T-cell (primary cell): ENCODE data around the gene WDR37. TPM values are rescaled to one million over a fixed set of nuclear protein-coding genes. Genes with fewer than 3 reads are reported as not detected.
A peak's percentile ranks its signal among the peaks of the same experiment; 100 is the strongest.

Experiments used
- ATAC-seq, 4 experiments: fragments of 200-7000 bp in 3 of 4; fragments of 150-1000 bp in 1 of 4; cut with Tn5 transposase; replicated peaks in 1 of 4; 1 replicate in 3 of 4; 2 replicates in 1 of 4; pipeline ENCODE4 v1.10.0; 2021; ENCODE audit warnings: moderate library complexity in 3 of 4, mild to moderate bottlenecking in 2 of 4, moderate number of reproducible peaks in 1 of 4
- CTCF ChIA-PET, 2 donors: fragments of 300-600 bp; sonication (Branson Sonifier 250); formaldehyde crosslinking; loops; one replicate each; lab custom pipeline; 2022; ENCODE audit warnings: antibody characterized with exemption in 2 of 2; lab: Charles Lee
- POLR2A ChIA-PET, 2 donors: fragments of 300-600 bp; sonication (Branson Sonifier 250); formaldehyde crosslinking; loops; one replicate each; lab custom pipeline; 2022; ENCODE audit warnings: antibody characterized with exemption in 2 of 2; lab: Charles Lee
- DNase-seq, 35 experiments: peaks; one replicate each; pipeline versions ENCODE4 v3.0.0 to v3.0.0-alpha.2; 2013 to 2023
- H3K27ac ChIP-seq: one replicate; pipeline ENCODE4 v1.5.1; 2013; ENCODE audit warnings: low read length
- H3K27me3 ChIP-seq, 2 experiments: replicated peaks in 1 of 2; 1 replicate in 1 of 2; 2 replicates in 1 of 2; pipeline versions ENCODE4 v1.6.1 to v1.7.0; 2013; ENCODE audit warnings: low read length in 1 of 2, mixed read lengths in 1 of 2; ENCODE audit not compliant: control insufficient read depth in 2 of 2, insufficient read depth in 2 of 2; ENCODE audit errors: extremely low read depth in 1 of 2
- H3K36me3 ChIP-seq, 2 donors: 1 replicate in 1 of 2; 2 replicates in 1 of 2; pipeline versions ENCODE4 v1.6.1 to v1.7.0; 2013; ENCODE audit warnings: low read length in 1 of 2; ENCODE audit not compliant: control insufficient read depth in 2 of 2, insufficient read depth in 1 of 2; ENCODE audit errors: extremely low read depth in 1 of 2
- H3K4me1 ChIP-seq, 2 experiments: 1 replicate in 1 of 2; 2 replicates in 1 of 2; pipeline versions ENCODE4 v1.6.1 to v1.7.0; 2013; ENCODE audit warnings: low read length in 2 of 2, mixed read lengths in 1 of 2; ENCODE audit not compliant: insufficient read depth in 2 of 2, control insufficient read depth in 1 of 2; ENCODE audit errors: extremely low read depth in 1 of 2
- H3K4me3 ChIP-seq, 2 donors: 1 replicate in 1 of 2; 2 replicates in 1 of 2; pipeline versions ENCODE4 v1.5.1 to v1.7.0; 2013; ENCODE audit warnings: mild to moderate bottlenecking in 2 of 2, low read length in 1 of 2, moderate library complexity in 1 of 2; ENCODE audit not compliant: control insufficient read depth in 1 of 2; ENCODE audit errors: extremely low read depth in 1 of 2
- H3K9me3 ChIP-seq: 2 replicates; pipeline ENCODE4 v1.7.0; 2013
- H3K27ac Mint-ChIP-seq, 2 donors: one replicate each; pipeline ENCODE4 v1.8.0; 2020 to 2021; ENCODE audit warnings: mild to moderate bottlenecking in 2 of 2, mixed read lengths in 2 of 2
- H3K27me3 Mint-ChIP-seq, 2 donors: one replicate each; pipeline ENCODE4 v1.8.0; 2021 to 2022; ENCODE audit warnings: mixed read lengths in 2 of 2
- H3K36me3 Mint-ChIP-seq: one replicate; pipeline ENCODE4 v1.8.0; 2021; ENCODE audit warnings: mixed read lengths
- H3K4me1 Mint-ChIP-seq, 3 donors: one replicate each; pipeline ENCODE4 v1.8.0; 2020 to 2022; ENCODE audit warnings: mixed read lengths in 3 of 3, mild to moderate bottlenecking in 1 of 3
- H3K4me3 Mint-ChIP-seq, 3 donors: one replicate each; pipeline ENCODE4 v1.8.0; 2020 to 2022; ENCODE audit warnings: mild to moderate bottlenecking in 3 of 3, mixed read lengths in 3 of 3, moderate library complexity in 3 of 3
- H3K9me3 Mint-ChIP-seq, 3 donors: one replicate each; pipeline ENCODE4 v1.8.0; 2020 to 2022; ENCODE audit warnings: mixed read lengths in 3 of 3
- whole genome bisulfite sequencing: methylation state at CpG from one replicate; pipeline ENCODE4 v1.1.5; 2013; ENCODE audit warnings: missing lambda C conversion rate; ENCODE audit not compliant: insufficient coverage; 5-methylcytosine and 5-hydroxymethylcytosine counted together
- total RNA-seq, 35 experiments: library from RNA in 6 of 35; stranded (reverse) in 6 of 35; fragments of 120-200 nt in 1 of 35; gene quantifications; one replicate each; pipeline versions ENCODE4 v1.2.1 to v1.2.4 and lab custom pipeline; 2013 to 2026

WDR37 gene
- total RNA-seq, 5 donors from 2014 or later (not counting 1 experiment from before 2014, with no cell fraction given), result 34.6 to 40.4 (median 37.3) TPM

GRCh38 chr10:1119027-1119426, 62.8 kb downstream of the WDR37 start:
- CTCF ChIA-PET, result no interaction called here
- POLR2A ChIA-PET, result no interaction called here

DNA sequence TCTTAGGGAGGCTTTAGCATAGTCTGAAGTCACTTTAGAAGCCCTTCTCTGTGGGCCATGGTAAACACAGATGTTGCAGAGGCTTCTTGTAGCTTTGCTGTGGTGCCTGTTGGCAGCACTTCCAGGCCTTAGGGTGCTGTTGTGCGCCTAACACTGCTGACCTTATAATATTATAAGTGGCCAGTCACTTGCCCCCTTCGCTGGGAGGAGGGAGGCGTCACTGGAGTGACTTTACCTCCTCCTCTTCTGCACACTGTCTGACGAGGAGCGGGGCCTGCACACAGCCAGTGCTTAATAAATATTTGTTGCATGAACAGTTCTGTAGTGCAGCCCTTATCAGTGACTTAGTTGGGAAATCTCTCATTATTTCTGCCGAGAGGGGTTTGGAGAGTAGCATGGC, 63.3 kb downstream of the WDR37 start:
- Histone ChIP-seq H3K36me3 (peaks cover 27 to 85% of the 10 kb centered on the region in 2 donors), H3K4me1 (peaks cover 2 to 15% of the 10 kb centered on the region in 2 experiments), H3K27me3 (no peaks in the 10 kb centered on the region), H3K27ac (no peak overlapping the region), H3K9me3 (no peaks in the 10 kb centered on the region), H3K4me3 (no peak overlapping the region)
- H3K27me3 Mint-ChIP-seq, result no peaks in the 10 kb centered on the region
- H3K4me3 Mint-ChIP-seq, result no peak overlapping the region
- no peak for DNase-seq
- peaks cover 84% of the 10 kb centered on the region for H3K36me3 Mint-ChIP-seq
- no peaks in the 10 kb centered on the region for H3K9me3 Mint-ChIP-seq
- peak overlapping the region; percentile 84 to 85 for H3K27ac Mint-ChIP-seq
- CTCF ChIA-PET, result no interaction called here
- WGBS, result 88% methylated on average over 1 of the region's 6 CpGs
- ATAC-seq, result no peak
- POLR2A ChIA-PET, result no interaction called here
- peaks cover 49 to 65% (median 49%) of the 10 kb centered on the region in 3 donors for H3K4me1 Mint-ChIP-seq

More at GRCh38 chr10:1119027-1119426, 62.8 kb downstream of the WDR37 start:
- Mint-ChIP-seq H3K27me3 (no peaks in the 10 kb centered on the region), H3K9me3 (no peaks in the 10 kb centered on the region), H3K4me3 (no peak overlapping the region), H3K27ac (peak overlapping the region; percentile 84 to 85), H3K4me1 (peaks cover 44 to 61% (median 46%) of the 10 kb centered on the region in 3 donors), H3K36me3 (peaks cover 81% of the 10 kb centered on the region)
- Histone ChIP-seq H3K4me3 (no peak overlapping the region), H3K27me3 (no peaks in the 10 kb centered on the region), H3K36me3 (peaks cover 26 to 87% of the 10 kb centered on the region in 2 donors), H3K4me1 (peaks cover 2 to 15% of the 10 kb centered on the region in 2 experiments), H3K9me3 (no peaks in the 10 kb centered on the region), H3K27ac (no peak overlapping the region)
- WGBS, result 83% methylated on average over 7 of the region's 8 CpGs
- ATAC-seq (no peak), DNase-seq (no peak)

GRCh38 chr10:1120306-1120705, 64.1 kb downstream of the WDR37 start:
- Histone ChIP-seq H3K4me1 (peaks cover 2 to 15% of the 10 kb centered on the region in 2 experiments), H3K4me3 (no peak overlapping the region), H3K27me3 (no peaks in the 10 kb centered on the region), H3K36me3 (peaks cover 35 to 85% of the 10 kb centered on the region in 2 donors), H3K27ac (no peak overlapping the region), H3K9me3 (no peaks in the 10 kb centered on the region)
- Mint-ChIP-seq H3K27me3 (no peaks in the 10 kb centered on the region), H3K27ac (peak overlapping the region; percentile 16 to 48), H3K9me3 (no peaks in the 10 kb centered on the region), H3K4me3 (no peak overlapping the region), H3K36me3 (peaks cover 84% of the 10 kb centered on the region), H3K4me1 (peaks cover 47 to 66% (median 53%) of the 10 kb centered on the region in 3 donors)
- CTCF ChIA-PET, result no interaction called here
- ATAC-seq, result no peak
- 84% methylated on average over 7 of the region's 12 CpGs for WGBS
- no peak for DNase-seq
- POLR2A ChIA-PET, result no interaction called here

DNA sequence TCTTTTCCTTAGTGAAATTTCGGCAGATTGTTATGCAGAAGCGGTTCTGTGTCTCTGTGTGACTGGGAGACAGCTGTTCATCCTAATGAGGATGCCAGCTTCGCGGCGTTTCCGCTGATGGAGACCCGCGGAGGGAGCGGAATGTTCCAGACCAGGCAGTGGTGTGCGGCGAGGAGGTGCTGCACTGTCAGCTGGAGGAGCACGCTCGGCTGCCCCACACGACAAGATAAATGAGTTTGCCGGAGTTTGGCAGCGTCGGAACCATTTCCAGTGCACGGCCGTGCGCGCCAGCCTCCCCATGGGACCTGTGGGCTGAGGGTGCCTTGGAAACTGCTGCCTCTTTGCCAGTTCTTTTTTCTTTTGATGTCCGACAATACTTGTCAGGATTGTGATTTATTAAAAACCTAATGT, 64.6 kb downstream of the WDR37 start:
- Mint-ChIP-seq H3K27ac (no peak overlapping the region), H3K4me3 (no peak overlapping the region), H3K36me3 (peaks cover 82% of the 10 kb centered on the region), H3K27me3 (no peaks in the 10 kb centered on the region), H3K4me1 (peaks cover 46 to 64% (median 53%) of the 10 kb centered on the region in 3 donors), H3K9me3 (no peaks in the 10 kb centered on the region)
- ChIA-PET CTCF (no interaction called here), POLR2A (no interaction called here)
- Histone ChIP-seq H3K36me3 (peaks cover 37 to 85% of the 10 kb centered on the region in 2 donors), H3K27me3 (no peaks in the 10 kb centered on the region), H3K27ac (no peak overlapping the region), H3K4me1 (peaks cover 2 to 15% of the 10 kb centered on the region in 2 experiments), H3K9me3 (no peaks in the 10 kb centered on the region), H3K4me3 (no peak overlapping the region)
- DNase-seq (no peak), ATAC-seq (no peak)
- 98% methylated on average over 17 of the region's 22 CpGs for WGBS

DNA sequence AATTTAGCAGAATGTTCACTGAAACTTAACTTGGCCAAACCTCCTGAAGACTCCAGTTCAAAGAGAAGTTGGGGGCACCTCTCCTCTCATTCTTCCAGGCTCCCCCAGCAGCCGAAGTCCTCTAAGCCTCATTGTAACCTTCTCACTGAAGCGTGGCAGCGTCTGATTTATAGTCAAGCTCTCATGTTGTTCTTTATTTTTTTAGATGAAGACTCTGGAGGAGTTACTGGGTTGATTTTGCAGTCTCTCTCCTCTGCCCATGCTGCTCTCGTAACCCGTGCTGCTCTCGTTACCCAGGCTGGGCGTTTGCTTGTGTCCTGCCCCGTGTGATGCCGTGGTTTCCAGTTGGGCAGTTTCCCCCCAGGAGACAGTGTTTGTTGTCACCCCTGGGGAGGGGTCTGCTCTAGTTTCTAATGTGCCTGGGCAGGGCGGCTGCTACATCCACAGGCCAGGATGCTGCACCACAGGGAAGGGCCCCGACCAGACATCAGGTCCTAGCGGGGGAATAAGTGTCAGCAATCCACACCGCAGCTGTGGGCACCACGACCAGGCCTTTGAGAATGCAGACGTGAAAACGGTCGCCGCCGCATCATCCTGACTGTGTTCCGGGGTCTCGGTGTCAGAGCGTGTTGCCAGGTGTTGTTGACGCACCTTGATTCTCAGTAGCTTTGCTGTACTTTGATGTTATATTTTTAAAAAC, 65.2 kb downstream of the WDR37 start:
- 99% methylated on average over 17 of the region's 23 CpGs for WGBS
- Mint-ChIP-seq H3K36me3 (peaks cover 78% of the 10 kb centered on the region), H3K4me1 (peaks cover 46 to 60% (median 51%) of the 10 kb centered on the region in 3 donors), H3K9me3 (no peaks in the 10 kb centered on the region), H3K27ac (peak overlapping the region in 1 of 2 donors; percentile 23), H3K4me3 (no peak overlapping the region), H3K27me3 (no peaks in the 10 kb centered on the region)
- H3K4me3 ChIP-seq, result no peak overlapping the region
- H3K9me3 ChIP-seq, result no peaks in the 10 kb centered on the region
- peaks cover 37 to 83% of the 10 kb centered on the region in 2 donors for H3K36me3 ChIP-seq
- H3K27me3 ChIP-seq, result no peaks in the 10 kb centered on the region
- CTCF ChIA-PET, result no interaction called here
- H3K4me1 ChIP-seq, result peaks cover 2 to 15% of the 10 kb centered on the region in 2 experiments
- H3K27ac ChIP-seq, result no peak overlapping the region
- POLR2A ChIA-PET, result no interaction called here
- ATAC-seq (no peak), DNase-seq (no peak)

- peaks cover 35 to 83% of the 10 kb centered on the region in 2 donors for H3K36me3 ChIP-seq
- POLR2A ChIA-PET, result no interaction called here
- H3K4me1 ChIP-seq, result peaks cover 2 to 8% of the 10 kb centered on the region in 2 experiments
- peaks cover 40 to 52% (median 42%) of the 10 kb centered on the region in 3 donors for H3K4me1 Mint-ChIP-seq
- no peak overlapping the region for H3K4me3 ChIP-seq
- H3K9me3 ChIP-seq, result no peaks in the 10 kb centered on the region
- WGBS, result 94% methylated on average over 5 of the region's 6 CpGs
- ATAC-seq (no peak), DNase-seq (no peak)
- H3K27ac ChIP-seq, result no peak overlapping the region
- H3K27ac Mint-ChIP-seq, result peak overlapping the region; percentile 25 to 56
- H3K27me3 Mint-ChIP-seq, result no peaks in the 10 kb centered on the region
- no peak overlapping the region for H3K4me3 Mint-ChIP-seq
- CTCF ChIA-PET, result no interaction called here
- no peaks in the 10 kb centered on the region for H3K27me3 ChIP-seq
- peaks cover 74% of the 10 kb centered on the region for H3K36me3 Mint-ChIP-seq
- no peaks in the 10 kb centered on the region for H3K9me3 Mint-ChIP-seq
Measured at GRCh38 chr10:1122349-1122748, 66.2 kb downstream of the WDR37 start.
